ENCODE data around the gene SOX13.
"Not testable (repeated sequence)": the region's sequence is repeated elsewhere in the genome, so short reads cannot be mapped to it uniquely, and the experiment has no call there.

The SOX13 gene

DNA sequence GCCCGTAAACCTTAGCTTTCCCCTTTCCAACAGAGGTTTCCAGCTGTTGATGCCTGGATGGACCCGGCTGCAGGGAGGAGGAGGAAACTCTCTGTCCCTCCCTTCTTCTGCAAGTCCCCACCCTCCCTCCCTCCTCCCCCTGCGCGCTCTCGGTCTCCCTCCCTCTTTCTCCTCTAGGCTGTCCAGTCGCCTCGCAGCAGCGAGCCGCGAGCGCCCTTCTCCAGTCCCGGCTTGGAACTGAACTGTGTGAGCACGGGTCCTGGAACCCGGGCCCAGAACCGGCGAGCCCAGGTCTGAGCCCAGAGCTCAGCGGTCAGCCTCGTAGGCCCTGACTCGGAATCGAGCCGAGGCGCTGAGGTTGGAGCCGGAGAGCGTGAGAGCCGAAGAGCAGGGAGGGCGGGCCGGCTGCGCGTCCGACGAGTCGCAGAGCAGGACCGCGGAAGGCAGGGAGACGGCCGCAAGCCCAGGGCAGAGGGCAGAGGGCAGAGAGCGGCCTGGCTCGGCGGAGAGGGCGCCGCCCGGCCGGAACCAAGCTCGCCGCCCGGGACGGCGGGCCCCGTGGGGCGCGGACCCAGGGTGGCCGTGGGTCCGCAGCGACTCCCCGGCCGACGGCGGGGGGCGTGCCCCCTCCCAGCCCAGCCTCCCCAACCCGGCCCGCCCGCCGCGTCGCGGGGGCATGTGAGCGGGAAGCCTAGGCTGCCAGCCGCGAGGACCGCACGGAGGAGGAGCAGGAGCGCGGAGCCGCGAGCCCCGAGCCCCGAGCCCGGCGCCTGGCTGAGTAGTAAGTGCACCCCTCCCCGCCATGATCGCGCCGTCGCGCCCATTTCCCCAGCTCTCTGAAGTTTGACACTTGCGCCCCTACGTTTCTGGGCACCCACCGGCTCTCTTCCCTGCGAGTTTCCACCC lies at the start of gene SOX13:
Gene SOX13, plus strand, starts transcription at position 185 of the 906 bp plus-strand sequence. CDS start 39,801 bp downstream, outside the sequence.
- DNase-seq (ENCODE audit: low spot score) = peak; percentile 84

DNA sequence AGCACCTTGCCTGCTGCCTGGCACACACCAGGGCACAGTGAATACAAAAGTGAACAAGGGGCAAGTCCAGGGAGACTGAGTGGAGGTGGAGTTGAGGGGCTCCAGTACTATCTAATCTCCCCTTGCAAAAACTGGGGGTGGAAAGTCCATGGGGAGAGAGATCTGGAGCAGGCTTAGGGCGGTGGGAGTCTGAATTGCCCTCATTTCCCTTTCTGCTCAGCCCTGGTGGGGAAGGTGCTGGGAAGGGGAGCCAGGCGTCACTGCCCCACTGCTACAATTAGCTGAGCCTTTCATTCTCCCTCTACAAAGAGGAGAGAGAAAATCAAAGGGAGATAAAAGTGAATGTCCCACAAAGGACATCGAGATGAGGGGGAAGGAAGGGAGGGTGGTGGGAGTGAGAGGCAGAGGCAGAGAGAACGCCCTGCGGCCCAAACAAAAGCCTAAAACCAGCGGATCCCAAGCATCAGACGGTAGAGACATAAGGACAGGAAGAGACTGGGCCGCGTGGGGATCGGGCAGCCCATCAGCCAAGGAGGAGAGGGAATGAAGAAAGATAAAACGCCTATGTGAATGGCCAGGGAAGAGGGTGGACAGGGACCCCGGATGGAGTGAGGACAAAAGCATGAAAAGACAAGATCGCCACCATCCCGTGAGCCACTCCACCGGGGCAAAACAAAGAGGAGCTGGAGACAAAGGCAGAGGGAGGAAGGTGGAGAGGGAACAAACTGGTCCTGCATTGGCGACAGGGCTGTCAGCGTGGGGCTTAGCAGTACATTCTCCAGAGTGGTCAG lies 46.8 kb upstream of the SOX13 start:
- DNase-seq (ENCODE audit: low spot score) = no peak

DNA sequence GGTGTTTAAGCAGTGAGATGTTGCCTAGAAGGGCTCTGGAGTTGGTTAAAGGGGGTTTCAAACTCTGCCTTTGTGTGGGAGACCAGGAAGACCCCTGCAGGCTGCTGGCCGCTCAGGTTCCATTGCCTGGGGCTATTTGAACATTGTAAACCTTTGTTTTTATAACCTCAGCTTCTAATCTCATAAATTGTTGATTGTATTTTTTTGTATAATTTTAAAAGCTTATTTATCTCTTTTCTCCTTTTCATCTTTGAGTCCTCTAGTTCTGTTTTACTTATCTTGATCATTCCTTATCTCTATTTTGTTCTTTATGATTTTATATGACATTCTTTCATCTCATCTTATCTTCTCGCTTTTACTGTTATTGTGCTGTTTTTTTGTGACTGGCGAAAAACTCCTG lies 45.5 kb upstream of the SOX13 start:
- DNase-seq (ENCODE audit: low spot score) = no peak

DNA sequence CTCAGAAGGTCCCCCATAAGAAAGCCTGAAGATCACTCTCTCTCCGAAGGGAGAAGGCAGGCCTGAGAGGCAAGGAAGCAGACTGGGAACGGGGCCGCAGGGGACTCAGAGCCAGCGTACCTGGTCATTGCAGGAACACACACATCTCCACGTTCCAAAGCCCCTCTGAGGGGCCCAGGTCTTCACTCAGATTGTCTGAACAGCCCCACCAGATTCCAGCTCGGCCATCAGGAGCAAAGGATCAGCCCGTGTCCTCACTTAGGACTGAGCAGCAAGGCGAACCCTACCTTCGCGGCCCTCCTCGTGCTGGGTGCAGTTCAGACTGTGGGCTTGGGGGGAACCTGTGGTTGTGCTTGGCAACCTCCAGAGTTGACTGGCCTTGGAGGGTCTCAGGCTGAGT lies 43.9 kb upstream of the SOX13 start:
- no peak for DNase-seq (ENCODE audit: low spot score)

DNA sequence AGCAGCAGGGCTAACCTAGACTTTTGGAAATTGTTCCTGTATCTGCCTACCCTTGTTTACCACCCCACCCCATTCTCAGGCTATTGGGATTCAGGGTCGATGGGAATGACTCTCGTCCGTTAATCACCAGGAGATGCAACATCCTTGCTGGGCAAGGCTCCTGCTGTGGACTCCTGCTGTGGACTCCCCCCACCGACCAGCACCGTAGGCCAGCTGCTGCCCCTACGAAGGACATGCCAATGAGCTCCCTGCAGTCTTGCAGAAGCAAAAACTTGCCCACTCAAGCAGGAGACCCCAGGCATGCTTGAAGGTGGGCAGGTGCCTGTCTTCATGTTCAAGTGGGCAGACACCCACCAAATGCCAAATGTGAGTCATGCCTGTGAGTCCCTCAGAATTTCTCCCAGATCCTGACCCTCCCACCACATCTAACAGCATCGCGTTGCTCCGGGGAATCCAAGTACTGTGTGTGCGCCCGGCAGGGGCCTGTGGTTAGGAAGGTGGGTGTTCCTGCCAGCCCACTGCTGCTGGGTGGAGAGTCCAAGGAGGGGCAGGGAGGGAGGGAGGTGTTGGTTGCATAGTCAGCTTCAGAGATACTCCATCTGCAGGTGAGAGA lies 41.7 kb upstream of the SOX13 start:
- DNase-seq (ENCODE audit: low spot score) = no peak

DNA sequence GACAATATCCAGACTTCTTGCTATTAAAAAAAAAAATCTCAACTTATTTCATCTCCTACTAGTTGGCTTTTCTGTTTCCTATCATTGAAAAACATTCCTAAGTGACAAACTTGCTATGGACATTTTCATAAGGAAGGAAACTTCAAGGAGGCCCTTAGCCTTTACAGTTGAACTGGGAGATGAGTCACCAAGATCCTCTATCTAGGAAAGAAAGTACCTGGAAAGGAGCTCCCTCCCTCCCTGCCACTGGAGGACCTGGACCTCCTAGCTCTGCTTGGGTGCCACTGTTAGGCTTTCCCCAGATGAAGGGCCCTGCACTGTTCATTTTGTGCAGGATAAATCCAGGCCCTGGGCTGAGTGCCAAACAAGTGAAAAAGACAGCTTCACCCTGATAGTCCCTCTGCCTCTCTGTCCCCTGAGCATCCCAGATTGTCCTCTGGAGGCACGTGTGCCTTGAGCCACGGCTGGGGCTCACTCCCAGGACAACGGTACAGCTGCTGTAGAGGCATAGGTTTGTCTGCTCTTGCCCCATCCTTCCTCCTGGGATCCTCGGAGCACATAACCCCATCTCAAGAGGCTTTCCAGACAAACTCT lies 40.2 kb upstream of the SOX13 start:
- DNase-seq (ENCODE audit: low spot score) = no peak

DNA sequence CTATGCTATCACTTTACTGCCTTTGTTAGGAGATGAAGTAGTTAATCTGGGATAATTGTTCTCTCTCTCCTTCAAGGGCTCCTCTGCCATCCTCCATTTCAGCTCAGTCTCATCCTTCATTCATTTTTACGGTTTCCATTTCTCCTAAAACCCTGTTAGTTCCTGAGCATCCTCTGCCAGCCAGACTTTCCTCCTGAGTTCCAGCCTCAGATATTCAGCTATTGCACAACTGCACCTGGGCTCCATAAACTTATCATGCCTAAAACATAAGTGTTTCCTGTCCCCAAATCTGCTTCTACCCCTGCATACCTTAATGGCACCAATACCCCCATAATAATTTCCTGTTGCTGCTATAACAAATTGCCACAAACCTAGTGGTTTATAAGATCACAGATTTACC lies 39.6 kb upstream of the SOX13 start:
- DNase-seq (ENCODE audit: low spot score) = no peak

DNA sequence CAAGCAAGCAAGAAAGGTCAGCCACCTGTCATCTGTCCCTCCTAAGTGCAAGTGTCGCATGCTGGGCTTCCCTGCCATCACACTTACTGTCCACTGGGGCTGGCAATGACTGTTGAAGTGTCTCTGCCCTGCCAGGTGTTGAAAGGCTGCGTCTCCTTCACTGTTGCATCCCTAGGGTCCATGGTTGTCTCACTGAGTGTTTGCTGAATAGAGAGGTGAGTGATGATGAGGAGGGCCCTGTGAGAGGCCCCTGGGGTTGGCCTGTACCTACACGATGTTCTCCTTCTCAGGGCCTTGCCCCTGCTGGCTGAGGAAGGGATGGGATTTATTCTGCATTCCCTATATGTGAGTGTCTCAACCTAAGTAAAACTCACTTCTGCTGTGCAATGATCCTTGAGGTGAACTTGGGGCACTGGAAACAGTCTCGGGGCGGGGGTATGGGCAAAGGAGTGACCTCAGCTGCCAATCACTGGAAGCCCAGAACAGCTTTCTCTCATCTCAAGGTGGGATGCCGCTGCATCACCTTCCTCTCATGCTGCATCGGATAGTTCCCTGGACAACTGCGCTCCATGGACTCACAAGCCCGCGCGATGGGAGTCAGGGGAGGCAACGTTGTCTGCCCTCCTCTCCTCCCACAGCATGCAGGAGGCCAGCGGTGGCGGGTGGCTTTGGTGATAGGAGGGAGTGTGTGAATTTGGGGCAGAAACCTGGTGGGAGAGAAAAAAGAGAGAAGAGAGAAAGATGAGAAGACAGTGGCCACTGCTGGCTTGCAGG lies 35.8 kb upstream of the SOX13 start:
- DNase-seq (ENCODE audit: low spot score) = no peak

DNA sequence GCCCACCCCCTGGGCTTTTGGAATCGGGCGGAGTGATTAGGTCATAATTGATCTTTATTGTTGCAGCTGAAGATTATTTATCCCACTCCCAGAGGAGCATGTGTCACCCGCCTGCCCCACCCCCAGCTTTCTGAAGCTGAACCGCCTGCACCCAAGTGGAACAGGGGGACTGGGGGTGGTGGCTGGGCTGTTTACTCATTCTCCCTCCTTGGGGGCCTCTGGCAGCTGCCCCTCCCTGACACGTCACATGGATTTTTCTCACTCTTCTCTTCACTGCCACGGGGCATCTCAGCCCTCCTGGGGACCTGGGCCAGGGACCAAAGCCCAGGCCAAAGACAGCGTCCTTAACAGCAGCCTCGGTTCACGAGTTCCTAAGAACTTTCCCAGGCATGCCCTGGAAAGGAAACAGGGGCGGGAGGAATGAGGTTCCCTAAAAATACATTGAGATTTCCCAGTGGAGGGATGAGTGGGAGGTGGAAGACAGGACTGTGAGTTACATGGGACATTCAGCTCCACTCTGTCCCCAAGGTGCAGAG lies 31.6 kb upstream of the SOX13 start:
- no peak for DNase-seq (ENCODE audit: low spot score)

DNA sequence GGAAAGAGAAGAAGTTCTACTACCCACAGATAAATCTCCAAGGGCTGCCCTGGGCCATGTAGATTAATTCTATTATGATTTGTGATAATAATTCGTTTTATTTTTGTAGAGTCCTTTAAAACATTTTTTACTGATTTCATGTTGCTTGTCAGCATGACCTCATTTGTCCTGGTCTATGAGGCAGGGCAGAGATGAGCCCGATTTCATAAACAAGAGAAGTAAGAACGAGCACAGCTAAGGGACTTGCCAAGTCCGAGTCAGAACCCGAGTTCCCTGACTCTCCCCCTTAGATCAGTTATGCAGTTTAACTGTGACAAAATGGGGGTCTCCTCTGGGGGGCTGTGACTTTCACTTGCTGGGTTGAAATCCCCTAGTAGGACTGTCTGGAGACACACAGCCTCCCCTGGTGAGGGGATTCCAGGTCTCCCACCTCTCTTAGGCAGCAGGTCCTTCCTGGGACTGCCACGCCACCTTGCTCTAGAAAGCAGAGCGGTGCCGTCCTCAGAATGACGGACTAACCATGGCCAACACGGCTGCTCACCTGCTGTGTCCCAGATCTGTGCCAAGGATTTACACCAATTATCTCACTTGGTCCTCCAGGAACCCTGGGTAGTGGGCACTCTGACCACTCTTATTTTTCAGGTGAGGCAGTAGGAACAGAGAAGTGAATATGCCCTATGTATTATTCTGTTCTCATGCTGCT lies 31.0 kb upstream of the SOX13 start:
- no peak for DNase-seq (ENCODE audit: low spot score)

DNA sequence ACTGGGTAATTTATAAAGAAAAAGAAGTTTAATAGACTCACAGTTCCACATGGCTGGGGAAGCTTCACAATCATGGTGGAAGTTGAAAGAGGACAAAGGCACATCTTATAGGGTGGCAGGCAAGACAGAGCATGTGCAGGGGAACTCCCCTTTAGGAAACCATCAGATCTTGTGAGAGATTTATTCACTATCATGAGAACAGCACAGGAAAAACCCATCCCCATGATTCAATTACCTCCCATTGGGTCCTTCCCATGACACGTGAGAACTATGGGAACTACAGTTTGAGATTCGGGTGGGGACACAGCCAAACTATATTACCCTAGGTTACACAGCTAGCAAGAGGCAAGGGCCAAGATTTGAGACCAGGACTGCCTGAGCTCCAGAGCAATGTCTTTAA lies 30.4 kb upstream of the SOX13 start:
- DNase-seq (ENCODE audit: low spot score) = no peak

DNA sequence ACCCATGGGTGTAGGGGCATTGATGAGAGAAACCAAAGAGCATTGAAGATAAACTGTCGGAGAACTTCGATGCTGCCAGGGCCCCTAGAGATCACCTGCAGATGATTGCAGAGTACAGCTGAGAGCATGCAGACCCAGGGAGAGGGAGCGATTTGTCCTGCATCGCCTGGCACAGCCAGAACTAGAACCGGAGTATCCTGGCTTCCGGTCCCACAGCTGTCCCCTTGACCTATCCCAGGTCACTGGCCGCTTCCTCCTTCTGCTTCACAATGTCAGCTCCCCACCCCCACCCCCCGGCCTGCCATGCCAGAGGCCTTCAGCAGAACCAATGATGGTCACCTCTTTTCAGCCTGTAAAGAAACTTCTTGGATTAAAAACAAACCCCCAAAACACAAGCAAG lies 29.2 kb upstream of the SOX13 start:
- DNase-seq (ENCODE audit: low spot score) = no peak

DNA sequence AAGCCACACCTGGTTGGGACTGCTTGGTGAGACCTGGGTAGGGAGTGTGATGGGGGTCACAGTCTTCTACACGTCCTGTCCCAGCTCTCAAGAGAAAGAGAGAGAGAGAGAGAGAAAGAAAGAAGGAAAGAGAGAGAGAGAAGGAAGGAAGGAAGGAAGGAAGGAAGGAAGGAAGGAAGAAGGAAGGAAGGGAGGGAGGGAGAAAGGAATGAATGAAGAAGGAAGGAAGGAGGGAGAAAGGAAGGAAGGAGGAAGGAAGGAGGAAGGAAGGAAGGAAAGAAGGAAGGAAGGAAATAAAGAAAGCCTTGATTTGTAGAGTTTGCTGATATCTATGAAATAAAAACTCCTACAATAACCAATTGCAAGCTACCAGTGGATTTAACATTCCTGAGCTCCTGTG lies 28.5 kb upstream of the SOX13 start:
- DNase-seq (ENCODE audit: low spot score) = no peak

DNA sequence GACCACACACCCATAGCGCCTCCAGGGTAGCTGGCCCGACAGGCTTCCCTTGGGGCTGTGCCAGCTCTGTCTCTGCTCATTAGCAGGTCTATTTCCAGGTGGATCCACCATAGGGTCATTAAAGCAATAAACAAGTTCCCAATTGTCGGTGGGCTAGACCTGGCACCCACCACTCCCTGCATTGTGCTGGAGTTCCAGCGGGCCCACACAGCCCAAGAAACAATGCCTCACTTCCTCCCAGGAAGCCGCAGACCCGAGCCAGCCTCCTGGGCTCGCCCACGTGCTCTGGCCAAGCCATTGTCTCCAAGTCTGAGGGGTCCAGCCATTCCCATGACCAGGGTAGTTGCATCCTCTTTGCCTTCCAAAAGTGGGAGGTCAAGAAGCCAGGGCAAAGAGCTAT lies 27.5 kb upstream of the SOX13 start:
- no peak for DNase-seq (ENCODE audit: low spot score)

DNA sequence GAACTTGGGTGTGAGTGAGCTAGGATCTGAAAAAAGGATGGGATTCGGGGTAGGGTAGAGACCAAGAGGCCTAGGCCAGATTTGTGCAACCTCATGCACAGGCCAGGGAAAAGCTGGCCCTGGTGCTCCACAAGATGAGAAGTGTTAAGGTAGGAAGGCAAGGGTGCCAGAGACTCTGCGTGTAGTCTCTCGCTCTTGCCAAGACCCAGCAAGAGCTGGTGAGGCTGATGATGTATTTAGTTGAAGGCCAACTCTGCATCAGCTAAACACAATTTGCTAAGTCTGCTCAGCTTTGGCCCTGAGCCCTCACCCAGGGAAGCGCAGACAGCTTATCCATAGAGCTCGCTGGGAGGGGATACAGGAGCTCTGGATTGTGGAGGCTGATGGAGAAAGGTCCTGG lies 26.6 kb upstream of the SOX13 start:
- no peak for DNase-seq (ENCODE audit: low spot score)

DNA sequence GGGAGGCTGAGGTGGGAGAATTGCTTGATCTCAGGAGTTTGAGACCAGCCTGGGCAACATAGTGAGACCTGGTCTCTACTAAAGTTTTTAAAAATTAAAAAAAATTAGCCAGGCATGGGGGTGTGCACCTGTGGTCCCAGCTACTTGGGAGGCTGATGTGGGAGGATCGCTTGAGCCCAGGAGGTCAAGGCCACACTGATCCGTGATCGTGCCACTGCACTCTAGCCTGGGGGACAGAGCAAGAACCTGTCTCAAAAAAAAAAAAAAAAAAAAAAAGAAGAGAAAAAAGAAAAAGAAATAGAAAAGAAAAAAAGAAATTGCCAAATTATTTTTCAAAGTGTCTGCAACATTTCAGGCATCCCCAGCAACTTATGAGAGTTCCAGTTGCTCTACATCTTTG lies 24.1 kb upstream of the SOX13 start:
- DNase-seq (ENCODE audit: low spot score) = not testable (repeated sequence)

DNA sequence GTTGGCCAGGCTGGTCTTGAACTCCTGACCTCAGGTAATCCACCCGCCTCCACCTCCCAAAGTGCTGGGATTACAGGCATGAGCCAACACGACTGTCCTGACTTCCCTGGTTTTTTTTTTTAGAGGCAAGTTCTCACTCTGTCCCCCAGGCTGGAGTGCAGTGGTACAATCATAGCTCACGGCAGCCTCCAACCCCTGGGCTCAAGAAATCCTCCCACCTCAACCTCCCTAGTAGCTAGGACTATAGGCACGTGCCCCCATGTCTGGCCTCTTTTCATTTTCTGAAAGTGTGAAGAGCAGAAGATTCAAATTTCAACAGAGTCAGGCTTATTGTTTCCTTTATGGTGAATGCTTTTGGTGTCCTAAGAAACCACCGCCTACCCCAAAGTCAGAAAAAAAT lies 21.7 kb upstream of the SOX13 start:
- DNase-seq (ENCODE audit: low spot score) = no peak

DNA sequence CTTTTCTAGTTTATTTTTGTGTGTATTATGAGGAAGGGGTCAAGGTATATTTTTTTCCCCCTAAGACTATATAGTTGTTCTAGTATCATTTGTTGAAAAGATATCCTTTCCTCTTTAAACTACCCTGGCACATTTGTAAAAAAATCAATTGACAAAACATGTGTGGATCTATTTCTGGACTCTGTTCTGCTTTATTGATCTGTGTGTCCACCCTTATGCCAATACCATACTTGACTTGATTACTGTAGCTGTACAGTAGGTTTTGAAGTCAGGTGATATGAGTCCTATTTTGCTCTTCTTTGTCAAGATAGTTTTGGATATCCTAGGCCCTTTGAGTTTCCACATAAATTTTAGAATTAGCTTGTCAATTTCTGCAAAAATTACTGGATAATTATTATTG lies 21.2 kb upstream of the SOX13 start:
- no peak for DNase-seq (ENCODE audit: low spot score)

DNA sequence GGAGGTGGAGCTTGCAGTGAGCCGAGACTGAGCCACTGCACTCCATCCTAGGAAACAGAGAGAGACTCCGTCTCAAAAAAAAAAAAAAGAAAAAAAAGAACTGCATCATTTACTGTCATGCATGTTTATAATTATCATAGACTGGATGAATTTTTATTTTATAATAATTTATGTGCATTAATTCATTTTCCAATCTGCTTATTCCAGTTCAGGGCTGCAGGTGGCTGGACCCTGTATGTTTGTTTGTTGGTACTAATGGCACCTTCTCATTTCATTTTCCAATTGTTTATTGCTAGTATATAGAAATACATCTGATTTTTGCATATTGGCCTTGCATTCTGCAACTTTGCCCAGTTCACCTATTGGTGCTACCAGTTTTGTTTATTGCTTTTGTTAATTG lies 19.0 kb upstream of the SOX13 start:
- DNase-seq (ENCODE audit: low spot score) = no peak

DNA sequence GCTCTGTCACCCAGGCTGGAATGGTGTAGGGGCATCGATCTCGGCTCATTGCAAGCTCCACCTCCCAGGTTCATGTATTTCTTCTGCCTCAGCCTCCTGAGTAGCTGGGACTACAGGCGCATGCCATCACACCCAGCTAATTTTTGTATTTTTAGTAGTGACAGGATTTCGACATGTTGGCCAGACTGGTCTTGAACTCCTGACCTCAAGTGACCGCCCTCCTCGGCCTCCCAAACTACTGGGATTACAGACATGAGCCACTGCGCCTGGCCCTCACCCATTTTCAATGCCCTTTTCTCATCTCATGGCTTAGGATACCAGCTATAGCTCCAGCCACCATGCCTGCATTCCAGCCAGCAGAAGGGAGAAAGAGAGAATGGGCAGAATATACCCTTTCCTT lies 12.9 kb upstream of the SOX13 start:
- no peak for DNase-seq (ENCODE audit: low spot score)

DNA sequence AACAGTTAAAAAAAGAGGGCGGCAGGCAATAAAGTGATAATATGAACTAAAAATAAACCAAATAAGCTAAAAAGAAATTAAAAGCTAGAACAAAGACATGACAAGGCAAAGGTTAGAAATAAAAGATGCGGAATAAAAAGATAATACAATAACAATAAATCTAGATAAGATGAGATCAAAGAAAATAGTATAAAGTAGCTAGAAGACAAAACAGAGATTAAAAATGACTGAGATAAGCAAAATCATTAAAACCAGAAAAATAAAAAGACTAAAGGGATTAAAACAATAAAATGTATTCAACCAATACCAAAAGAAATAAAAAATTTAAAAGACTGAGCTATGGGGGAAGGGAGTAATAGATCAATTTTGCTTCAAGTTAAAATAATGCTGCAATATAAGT lies 10.8 kb upstream of the SOX13 start:
- DNase-seq (ENCODE audit: low spot score) = no peak
